HG02981 (cell line): ENCODE results near the gene PAF1.
A peak's percentile ranks its signal among the peaks of the same experiment; 100 is the strongest.
"Not testable (repeated sequence)": the region's sequence is repeated elsewhere in the genome, so short reads cannot be mapped to it uniquely, and the experiment has no call there.

Experiments
- ATAC-seq: cut with Tn5 transposase; IDR thresholded peaks from one replicate; pipeline ENCODE4 v1.9.1; 2021; ENCODE audit warnings: mild to moderate bottlenecking, moderate library complexity; ENCODE audit not compliant: unreplicated experiment

The PAF1 gene

DNA sequence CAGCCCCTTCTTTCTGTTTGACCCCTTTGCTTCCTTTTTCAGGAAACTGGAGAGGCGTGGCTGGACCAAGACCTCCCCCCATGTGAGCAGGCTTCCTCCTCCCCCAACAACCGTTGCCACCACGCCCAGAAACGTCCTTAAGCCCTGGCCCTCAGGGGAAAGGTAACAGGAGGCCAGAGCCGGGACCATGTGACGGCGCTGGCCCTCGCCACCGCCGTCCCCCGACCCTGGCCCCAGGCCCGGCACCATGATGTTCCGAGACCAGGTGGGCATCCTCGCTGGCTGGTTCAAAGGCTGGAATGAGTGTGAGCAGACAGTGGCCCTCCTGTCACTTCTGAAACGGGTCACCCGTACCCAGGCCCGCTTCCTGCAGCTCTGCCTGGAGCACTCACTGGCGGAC, 34.3 kb downstream of the PAF1 start:
- no peak for ATAC-seq

DNA sequence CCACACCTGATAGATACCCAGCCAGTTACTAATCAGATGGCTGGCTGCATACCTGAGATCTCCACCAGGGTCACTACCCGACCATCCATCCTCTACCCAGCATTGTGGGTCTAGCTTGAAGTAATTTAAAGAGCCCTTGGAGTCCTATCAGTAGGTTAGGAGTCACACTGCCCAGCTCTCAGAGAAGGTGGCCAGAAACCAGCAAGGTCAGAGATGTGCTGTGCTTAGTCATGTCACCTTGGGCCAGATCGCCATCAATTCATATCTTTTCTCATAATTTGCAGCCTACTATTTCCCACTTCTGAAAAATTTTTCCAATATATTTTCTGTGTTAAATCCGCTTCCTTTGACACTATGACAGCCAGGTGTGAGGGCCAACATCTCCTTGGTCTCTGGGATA, 34.8 kb downstream of the PAF1 start:
- ATAC-seq: no peak

GRCh38 chr19:39355253-39355652, 35.7 kb downstream of the PAF1 start:
- no peak for ATAC-seq

- no peak for ATAC-seq
Measured at GRCh38 chr19:39352381-39353255, 38.3 kb downstream of the PAF1 start.

GRCh38 chr19:39351537-39352064, 39.3 kb downstream of the PAF1 start:
- peak; percentile 45 for ATAC-seq

GRCh38 chr19:39350156-39350555, 40.8 kb downstream of the PAF1 start:
- ATAC-seq: no peak

GRCh38 chr19:39349326-39349725, 41.6 kb downstream of the PAF1 start:
- no peak for ATAC-seq

DNA sequence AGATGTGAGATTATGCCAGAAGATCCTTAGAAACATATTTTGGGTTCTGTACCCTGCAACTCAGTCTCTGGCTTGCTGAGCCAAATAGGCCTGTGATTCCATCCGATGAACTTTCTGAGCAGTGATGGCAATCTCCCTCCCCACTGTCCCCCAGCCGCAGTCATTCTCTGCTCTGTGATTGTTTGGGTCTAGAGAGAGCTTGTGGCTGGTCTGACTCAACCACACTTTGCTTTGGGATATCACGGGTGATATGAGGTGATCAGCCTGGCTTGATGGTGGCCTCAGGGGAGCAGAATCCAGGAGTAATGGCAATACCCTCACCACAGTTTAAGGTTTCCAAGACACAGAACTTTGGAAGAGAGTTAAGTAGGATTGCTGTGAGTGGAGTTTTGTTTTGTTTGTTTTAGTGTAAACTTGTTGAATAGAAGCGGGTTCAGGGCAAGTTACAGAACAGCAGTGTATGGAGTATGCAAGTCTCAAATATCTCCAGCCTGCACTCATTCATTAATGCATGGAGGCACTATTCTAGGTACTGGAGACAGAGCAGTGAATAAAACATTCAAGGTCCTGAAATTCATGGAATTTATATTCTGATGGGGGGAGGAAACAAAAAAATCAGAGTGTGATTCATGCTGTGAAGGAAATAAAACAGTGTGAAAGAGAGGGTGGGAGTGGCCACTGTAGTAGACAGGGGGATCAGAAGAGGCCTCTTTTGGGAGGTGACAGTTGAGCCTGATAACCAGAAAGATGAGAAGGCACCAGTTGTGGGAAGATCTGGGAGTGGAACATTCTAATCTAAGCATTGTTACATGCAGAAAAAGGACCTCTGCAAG, 43.4 kb downstream of the PAF1 start:
- no peak for ATAC-seq

DNA sequence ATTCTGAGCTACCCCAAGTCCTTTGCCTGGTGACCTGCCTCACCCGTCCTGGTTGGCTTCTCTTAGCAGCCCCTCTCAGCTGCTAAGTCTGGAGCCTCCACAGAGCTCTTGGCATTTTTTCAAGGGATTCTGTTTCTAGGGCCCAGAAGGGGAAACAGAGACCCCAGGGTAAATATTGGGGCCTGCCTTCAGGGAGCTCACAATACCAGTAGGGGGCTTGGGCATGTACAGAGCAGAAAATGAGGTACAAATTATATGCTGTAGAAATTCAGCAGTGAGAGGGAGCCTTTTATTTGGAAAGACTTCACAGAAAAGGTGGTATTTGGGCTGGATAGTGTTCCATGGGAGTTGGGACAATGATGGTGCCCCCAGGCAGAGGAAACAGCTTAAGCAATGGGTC, 45.0 kb downstream of the PAF1 start:
- ATAC-seq: no peak

- no peak for ATAC-seq
Measured at GRCh38 chr19:39342647-39343305, 48.1 kb downstream of the PAF1 start.

DNA sequence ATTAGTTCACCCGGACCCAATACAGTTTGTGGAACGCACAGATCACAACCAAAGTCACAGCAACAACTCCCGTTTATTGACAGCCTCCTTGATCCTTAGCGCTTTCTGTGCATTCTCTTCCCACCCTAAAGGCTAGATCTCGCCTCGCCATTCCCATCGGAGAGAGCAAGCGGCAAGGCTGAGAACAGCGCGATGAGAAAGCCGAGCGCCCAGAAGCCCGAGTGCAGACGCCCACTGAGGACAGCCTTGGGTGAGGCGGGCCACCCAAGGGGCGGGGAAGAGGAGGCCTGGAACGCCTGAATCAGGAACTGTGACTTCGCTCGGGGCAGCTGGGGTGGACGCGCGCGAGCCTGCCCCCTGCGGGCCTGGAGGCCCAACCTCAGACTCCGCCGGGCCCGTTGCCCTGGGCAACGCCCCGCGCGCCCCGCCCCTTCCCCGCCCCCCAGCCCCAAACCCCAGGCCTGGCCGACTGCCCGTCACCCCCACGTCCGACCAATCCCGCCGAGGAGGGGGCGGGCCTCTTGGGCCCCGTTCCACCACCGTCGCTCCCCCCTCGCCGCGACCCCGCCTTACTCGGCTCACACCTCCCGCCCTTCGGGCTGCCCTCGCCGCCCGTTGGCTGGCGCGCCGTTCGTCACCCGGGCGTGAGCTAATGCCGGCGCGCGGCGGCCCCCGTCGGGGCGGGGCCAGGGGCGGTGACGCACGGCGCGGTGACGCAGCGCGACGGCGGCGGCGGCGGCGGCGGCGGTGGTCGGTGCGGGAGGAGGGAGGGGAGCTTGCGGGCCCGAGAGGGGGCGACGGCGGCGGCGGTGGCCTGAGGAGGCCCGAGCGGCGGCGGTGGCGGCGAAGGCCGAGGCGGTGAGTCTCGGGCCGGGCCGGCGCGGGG, 48.9 kb downstream of the PAF1 start, which contains the start of gene SAMD4B:
Gene SAMD4B (plus strand): TSS at position 703 of the 886 bp plus-strand sequence. CDS start 14,473 bp downstream, outside the sequence.
- ATAC-seq: peak; percentile 86

- no peak for ATAC-seq
Measured at GRCh38 chr19:39341129-39341718, 49.7 kb downstream of the PAF1 start.

GRCh38 chr19:39340156-39340555, 50.8 kb downstream of the PAF1 start:
- not testable (repeated sequence) for ATAC-seq

DNA sequence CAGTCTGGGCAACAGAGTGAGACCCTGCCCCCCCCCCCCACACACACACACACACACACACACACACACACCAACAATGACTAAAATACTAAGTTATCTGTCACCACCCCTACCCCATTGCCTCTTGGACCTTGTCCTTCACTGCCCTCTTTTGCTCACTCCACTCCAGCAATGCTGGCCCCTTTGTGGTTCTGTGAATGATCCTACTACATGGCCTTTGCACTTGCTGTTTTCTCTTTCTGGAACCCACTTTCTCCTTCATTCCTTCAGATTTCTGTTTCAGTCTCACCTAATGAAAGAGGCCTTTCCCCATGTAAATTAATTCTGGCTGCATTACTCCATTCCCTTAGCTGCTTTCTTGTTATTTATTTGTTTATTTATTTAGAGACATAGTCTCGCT, 51.2 kb downstream of the PAF1 start:
- ATAC-seq: no peak

GRCh38 chr19:39336483-39336882, 54.4 kb downstream of the PAF1 start:
- ATAC-seq: no peak
